Mononuclear cell (primary cell): Measurements from ENCODE around the gene LDAH. TPM values are rescaled to one million over a fixed set of nuclear protein-coding genes. Genes with fewer than 3 reads are reported as not detected.

ENCODE experiments used
- H3K27me3 ChIP-seq: 2 replicates; pipeline ENCODE4 v1.6.0; 2011; ENCODE audit warnings: low read length, control low read depth; ENCODE audit not compliant: insufficient read depth
- H3K4me1 ChIP-seq: 2 replicates; pipeline ENCODE4 v1.5.1; 2011; ENCODE audit warnings: mild to moderate bottlenecking, low read length, control low read depth; ENCODE audit not compliant: insufficient read depth
- H3K4me3 ChIP-seq: 2 replicates; pipeline ENCODE4 v1.5.1; 2011; ENCODE audit warnings: mild to moderate bottlenecking, low read length, moderate library complexity
- H3K9me3 ChIP-seq: 2 replicates; pipeline ENCODE4 v1.5.1; 2011; ENCODE audit warnings: low read depth, mild to moderate bottlenecking, control low read depth, low read length
- total RNA-seq: library from RNA; depleted of rRNA; stranded (reverse); fragments of >200 nt; gene quantifications from one replicate; pipeline ENCODE4 v1.2.3, GENCODE V29; 2012

Gene LDAH
- total RNA-seq, 1 donor: 5.2 TPM

- Histone ChIP-seq H3K4me1 (peaks cover 9% of the 10 kb centered on the region), H3K9me3 (no peaks in the 10 kb centered on the region), H3K4me3 (no peak overlapping the region), H3K27me3 (no peaks in the 10 kb centered on the region)
Measured at GRCh38 chr2:20643060-20643459, 179.8 kb downstream of the LDAH start.

- Histone ChIP-seq H3K27me3 (no peaks in the 10 kb centered on the region), H3K4me3 (no peak overlapping the region), H3K9me3 (no peaks in the 10 kb centered on the region), H3K4me1 (peaks cover 4% of the 10 kb centered on the region)
Measured at GRCh38 chr2:20642055-20642971, 180.6 kb downstream of the LDAH start.

GRCh38 chr2:20641123-20641985 lies 181.5 kb downstream of the LDAH start:
- H3K27me3 ChIP-seq: no peaks in the 10 kb centered on the region
- peaks cover 4% of the 10 kb centered on the region for H3K4me1 ChIP-seq
- no peak overlapping the region for H3K4me3 ChIP-seq
- H3K9me3 ChIP-seq: no peaks in the 10 kb centered on the region

GRCh38 chr2:20640411-20641122 lies 182.3 kb downstream of the LDAH start:
- Histone ChIP-seq H3K4me1 (peaks cover 4% of the 10 kb centered on the region), H3K9me3 (no peaks in the 10 kb centered on the region), H3K4me3 (no peak overlapping the region), H3K27me3 (no peaks in the 10 kb centered on the region)

- no peaks in the 10 kb centered on the region for H3K9me3 ChIP-seq
- H3K4me3 ChIP-seq: no peak overlapping the region
- no peaks in the 10 kb centered on the region for H3K27me3 ChIP-seq
- H3K4me1 ChIP-seq: peaks cover 4% of the 10 kb centered on the region
Measured at GRCh38 chr2:20638646-20639430, 184.1 kb downstream of the LDAH start.

GRCh38 chr2:20638014-20638413 lies 184.9 kb downstream of the LDAH start:
- Histone ChIP-seq H3K4me3 (no peak overlapping the region), H3K27me3 (no peaks in the 10 kb centered on the region), H3K4me1 (peaks cover 4% of the 10 kb centered on the region), H3K9me3 (no peaks in the 10 kb centered on the region)

- Histone ChIP-seq H3K4me3 (no peak overlapping the region), H3K4me1 (peaks cover under 1% of the 10 kb centered on the region), H3K27me3 (no peaks in the 10 kb centered on the region), H3K9me3 (no peaks in the 10 kb centered on the region)
Measured at GRCh38 chr2:20637147-20637546, 185.8 kb downstream of the LDAH start.

- Histone ChIP-seq H3K27me3 (no peaks in the 10 kb centered on the region), H3K4me1 (no peaks in the 10 kb centered on the region), H3K4me3 (no peak overlapping the region), H3K9me3 (no peaks in the 10 kb centered on the region)
Measured at GRCh38 chr2:20635675-20636584, 187.0 kb downstream of the LDAH start.

- Histone ChIP-seq H3K9me3 (no peaks in the 10 kb centered on the region), H3K4me3 (no peak overlapping the region), H3K4me1 (no peaks in the 10 kb centered on the region), H3K27me3 (no peaks in the 10 kb centered on the region)
Measured at GRCh38 chr2:20635113-20635510, 187.8 kb downstream of the LDAH start.

- H3K9me3 ChIP-seq: no peaks in the 10 kb centered on the region
- H3K4me3 ChIP-seq: no peak overlapping the region
- no peaks in the 10 kb centered on the region for H3K4me1 ChIP-seq
- H3K27me3 ChIP-seq: no peaks in the 10 kb centered on the region
Measured at GRCh38 chr2:20634507-20635112, 188.3 kb downstream of the LDAH start.
